ENCODE results near the gene ACSM2A. TPM values are rescaled to one million over a fixed set of nuclear protein-coding genes. Genes with fewer than 3 reads are reported as not detected.
A peak's percentile ranks its signal among the peaks of the same experiment; 100 is the strongest.
"Not testable (repeated sequence)": the region's sequence is repeated elsewhere in the genome, so short reads cannot be mapped to it uniquely, and the experiment has no call there.

Gene ACSM2A
- total RNA-seq, 1 donor from 2014 or later: not detected

DNA sequence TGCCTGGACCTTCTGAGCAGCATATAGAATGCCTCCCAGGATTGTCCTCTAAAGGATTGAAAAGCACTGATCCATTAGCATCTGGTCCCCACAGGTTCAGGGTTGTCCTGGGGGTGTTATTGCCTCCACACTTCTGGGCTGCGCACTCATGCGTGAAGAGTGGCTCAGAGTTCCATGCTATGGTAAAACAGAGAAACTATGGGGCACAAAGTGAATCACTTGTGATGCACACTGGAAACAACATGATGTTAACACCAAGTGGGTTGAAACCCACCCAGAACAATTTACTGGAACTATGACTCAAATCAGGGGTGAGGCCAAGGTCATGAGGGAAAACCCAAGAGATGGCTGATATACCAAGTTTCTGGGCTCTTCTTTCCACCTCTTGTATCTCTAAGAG is 18.6 kb downstream of the ACSM2A start:
- not testable (repeated sequence) for H3K27ac Mint-ChIP-seq (ENCODE audit: unreplicated experiment); H3K36me3 Mint-ChIP-seq (ENCODE audit: low read depth, unreplicated experiment); H3K4me1 Mint-ChIP-seq (ENCODE audit: unreplicated experiment); H3K4me3 Mint-ChIP-seq (ENCODE audit: unreplicated experiment); H3K9me3 Mint-ChIP-seq (ENCODE audit: unreplicated experiment); DNase-seq (ENCODE audit: low spot score); H3K27me3 Mint-ChIP-seq (ENCODE audit: unreplicated experiment)

DNA sequence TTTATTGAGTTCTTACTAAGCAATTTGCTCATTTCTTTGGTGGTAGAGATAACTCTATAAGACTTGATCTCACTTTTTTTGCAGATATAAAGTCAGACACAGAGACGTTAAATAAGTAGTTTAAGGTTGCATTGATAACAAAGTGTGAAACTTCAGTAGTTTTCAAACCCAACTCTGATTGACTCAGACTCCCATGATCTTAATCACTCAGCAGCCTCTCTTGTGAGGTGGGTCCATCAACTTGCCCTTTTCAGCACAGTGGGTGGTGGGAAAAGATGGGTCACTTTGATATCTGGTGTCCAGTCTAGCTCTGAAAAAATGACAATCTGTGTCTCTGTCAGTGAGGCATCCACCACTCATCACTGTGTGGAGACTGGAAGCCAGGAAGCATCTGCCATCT is 19.4 kb downstream of the ACSM2A start:
- not testable (repeated sequence) for H3K27me3 Mint-ChIP-seq (ENCODE audit: unreplicated experiment); H3K9me3 Mint-ChIP-seq (ENCODE audit: unreplicated experiment); H3K4me1 Mint-ChIP-seq (ENCODE audit: unreplicated experiment); H3K36me3 Mint-ChIP-seq (ENCODE audit: low read depth, unreplicated experiment); H3K4me3 Mint-ChIP-seq (ENCODE audit: unreplicated experiment); H3K27ac Mint-ChIP-seq (ENCODE audit: unreplicated experiment); DNase-seq (ENCODE audit: low spot score)

DNA sequence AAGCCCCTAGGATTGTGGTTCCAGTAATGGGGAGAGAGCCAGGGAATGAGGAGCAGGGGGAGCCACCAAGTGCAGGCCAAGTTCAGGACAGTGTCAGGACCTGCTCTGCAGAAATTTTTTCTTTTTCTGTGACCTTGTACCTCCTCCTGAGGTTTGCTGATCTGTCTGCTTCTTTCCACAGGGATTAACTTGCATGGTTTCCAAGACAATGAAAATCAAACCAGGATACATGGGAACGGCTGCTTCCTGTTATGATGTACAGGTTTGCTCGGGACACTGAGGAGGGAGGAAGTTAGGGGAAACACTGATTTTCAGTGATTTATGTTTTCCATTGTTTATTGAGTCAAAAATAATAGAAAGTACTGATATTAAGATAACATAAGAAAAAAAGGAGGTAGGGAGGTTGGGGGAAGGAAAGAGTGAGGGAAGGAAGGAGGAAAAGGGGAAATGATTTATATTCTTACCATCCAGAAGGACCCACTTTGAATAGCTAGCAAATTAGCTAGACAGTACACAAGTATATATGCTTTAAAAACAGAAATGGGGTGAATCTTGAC is 25.9 kb downstream of the ACSM2A start:
- not testable (repeated sequence) for H3K4me3 Mint-ChIP-seq (ENCODE audit: unreplicated experiment); H3K27me3 Mint-ChIP-seq (ENCODE audit: unreplicated experiment); H3K9me3 Mint-ChIP-seq (ENCODE audit: unreplicated experiment); DNase-seq (ENCODE audit: low spot score); H3K36me3 Mint-ChIP-seq (ENCODE audit: low read depth, unreplicated experiment)
- Mint-ChIP-seq H3K27ac (ENCODE audit: unreplicated experiment) (peak overlapping the region; percentile 99), H3K4me1 (ENCODE audit: unreplicated experiment) (peaks cover 22% of the 10 kb centered on the region)

DNA sequence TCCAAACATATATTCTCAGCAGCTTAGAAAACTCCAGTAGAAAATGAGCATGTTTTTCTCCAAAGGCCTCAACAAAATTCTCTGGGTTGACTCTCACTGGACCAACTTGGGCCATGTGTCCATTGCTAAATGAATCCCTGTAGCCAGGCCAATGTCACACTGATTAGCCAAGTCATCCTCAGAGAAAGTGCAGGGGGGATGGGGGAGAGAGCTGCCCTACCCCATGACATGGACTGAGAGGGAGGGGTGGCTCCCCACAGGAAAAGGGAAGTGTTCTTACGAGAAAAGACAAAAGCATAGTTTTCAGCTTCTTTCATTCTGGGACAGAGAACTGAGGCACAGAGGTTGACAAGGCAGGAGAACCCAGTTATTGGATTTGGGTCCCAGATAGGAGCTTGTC is 32.7 kb downstream of the ACSM2A start:
- H3K27ac Mint-ChIP-seq (ENCODE audit: unreplicated experiment); H3K36me3 Mint-ChIP-seq (ENCODE audit: low read depth, unreplicated experiment); H3K4me1 Mint-ChIP-seq (ENCODE audit: unreplicated experiment); H3K27me3 Mint-ChIP-seq (ENCODE audit: unreplicated experiment); DNase-seq (ENCODE audit: low spot score); H3K9me3 Mint-ChIP-seq (ENCODE audit: unreplicated experiment); H3K4me3 Mint-ChIP-seq (ENCODE audit: unreplicated experiment): not testable (repeated sequence)

DNA sequence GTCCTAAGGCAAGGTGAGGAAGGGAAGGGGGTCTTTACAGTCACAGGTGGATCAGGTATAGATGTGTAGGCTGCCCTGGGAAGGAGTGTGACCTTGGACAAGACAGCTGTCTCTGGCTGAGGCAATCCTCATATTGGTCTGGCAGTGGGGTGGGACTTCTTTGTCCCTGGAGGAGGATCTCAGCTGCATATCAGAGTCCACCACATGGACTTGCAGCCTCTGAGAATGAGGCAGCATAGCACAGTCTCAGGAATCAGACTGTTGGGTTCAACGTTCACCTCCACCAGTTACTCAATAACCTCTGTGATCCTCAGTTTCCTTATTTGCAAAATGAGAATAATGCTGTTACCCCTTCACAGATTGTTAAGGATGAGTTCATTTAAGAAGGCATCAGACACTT is 33.4 kb downstream of the ACSM2A start:
- TF ChIP-seq, protein P1, sequence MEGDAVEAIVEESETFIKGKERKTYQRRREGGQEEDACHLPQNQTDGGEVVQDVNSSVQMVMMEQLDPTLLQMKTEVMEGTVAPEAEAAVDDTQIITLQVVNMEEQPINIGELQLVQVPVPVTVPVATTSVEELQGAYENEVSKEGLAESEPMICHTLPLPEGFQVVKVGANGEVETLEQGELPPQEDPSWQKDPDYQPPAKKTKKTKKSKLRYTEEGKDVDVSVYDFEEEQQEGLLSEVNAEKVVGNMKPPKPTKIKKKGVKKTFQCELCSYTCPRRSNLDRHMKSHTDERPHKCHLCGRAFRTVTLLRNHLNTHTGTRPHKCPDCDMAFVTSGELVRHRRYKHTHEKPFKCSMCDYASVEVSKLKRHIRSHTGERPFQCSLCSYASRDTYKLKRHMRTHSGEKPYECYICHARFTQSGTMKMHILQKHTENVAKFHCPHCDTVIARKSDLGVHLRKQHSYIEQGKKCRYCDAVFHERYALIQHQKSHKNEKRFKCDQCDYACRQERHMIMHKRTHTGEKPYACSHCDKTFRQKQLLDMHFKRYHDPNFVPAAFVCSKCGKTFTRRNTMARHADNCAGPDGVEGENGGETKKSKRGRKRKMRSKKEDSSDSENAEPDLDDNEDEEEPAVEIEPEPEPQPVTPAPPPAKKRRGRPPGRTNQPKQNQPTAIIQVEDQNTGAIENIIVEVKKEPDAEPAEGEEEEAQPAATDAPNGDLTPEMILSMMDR (IDR thresholded peaks at IDR 0.05; ENCODE audit: unreplicated experiment): no peak
- H3K4me3 Mint-ChIP-seq (ENCODE audit: unreplicated experiment): no peak overlapping the region
- no peak overlapping the region for H3K27ac Mint-ChIP-seq (ENCODE audit: unreplicated experiment)
- no peak for DNase-seq (ENCODE audit: low spot score)
- no peaks in the 10 kb centered on the region for H3K4me1 Mint-ChIP-seq (ENCODE audit: unreplicated experiment)
- H3K36me3 Mint-ChIP-seq (ENCODE audit: low read depth, unreplicated experiment): no peaks in the 10 kb centered on the region
- no peaks in the 10 kb centered on the region for H3K27me3 Mint-ChIP-seq (ENCODE audit: unreplicated experiment)
- no peaks in the 10 kb centered on the region for H3K9me3 Mint-ChIP-seq (ENCODE audit: unreplicated experiment)

DNA sequence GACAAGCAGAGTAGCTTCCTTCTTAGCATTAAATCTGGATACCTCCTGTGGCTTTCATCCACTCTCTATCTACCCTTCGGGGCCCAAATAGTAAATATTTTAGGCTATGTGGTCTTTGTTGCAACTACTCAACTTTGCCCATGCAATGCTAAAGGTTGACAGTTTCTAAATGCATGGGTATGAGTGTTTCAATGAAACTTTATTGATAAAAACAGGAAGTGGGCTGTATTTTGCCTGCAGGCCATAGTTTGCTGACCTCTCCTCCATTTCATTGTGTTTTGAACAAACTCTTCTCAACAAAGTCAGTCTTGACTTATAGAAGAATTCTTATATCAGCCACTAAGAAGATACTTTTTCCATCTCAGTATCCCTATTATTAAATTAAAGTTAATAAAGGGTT is 34.1 kb downstream of the ACSM2A start:
- Mint-ChIP-seq H3K9me3 (ENCODE audit: unreplicated experiment) (no peaks in the 10 kb centered on the region), H3K27me3 (ENCODE audit: unreplicated experiment) (no peaks in the 10 kb centered on the region), H3K36me3 (ENCODE audit: low read depth, unreplicated experiment) (no peaks in the 10 kb centered on the region), H3K4me1 (ENCODE audit: unreplicated experiment) (no peaks in the 10 kb centered on the region), H3K4me3 (ENCODE audit: unreplicated experiment) (no peak overlapping the region), H3K27ac (ENCODE audit: unreplicated experiment) (no peak overlapping the region)
- TF ChIP-seq, protein P1 (IDR thresholded peaks at IDR 0.05; ENCODE audit: unreplicated experiment): no peak
- no peak for DNase-seq (ENCODE audit: low spot score)

DNA sequence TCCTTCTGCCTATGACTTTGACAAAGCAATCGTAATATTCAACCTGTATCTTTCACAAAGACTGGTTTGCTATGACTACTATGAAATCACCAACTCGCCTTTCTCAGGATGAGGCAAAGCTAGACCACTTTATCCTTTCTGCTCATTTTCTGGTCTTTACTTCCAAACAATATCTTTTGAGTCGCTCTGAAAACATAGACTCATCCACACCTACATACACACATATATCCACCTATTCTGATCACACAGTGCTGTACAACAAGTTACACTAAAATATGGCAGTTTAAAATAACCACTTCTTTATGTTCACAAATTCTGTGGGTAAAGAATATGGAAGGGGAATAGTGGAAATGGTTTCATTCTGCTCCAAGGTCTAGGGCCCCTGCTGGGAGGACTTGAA is 39.7 kb downstream of the ACSM2A start:
- H3K4me1 Mint-ChIP-seq (ENCODE audit: unreplicated experiment); H3K27ac Mint-ChIP-seq (ENCODE audit: unreplicated experiment); H3K27me3 Mint-ChIP-seq (ENCODE audit: unreplicated experiment); DNase-seq (ENCODE audit: low spot score); H3K9me3 Mint-ChIP-seq (ENCODE audit: unreplicated experiment); H3K36me3 Mint-ChIP-seq (ENCODE audit: low read depth, unreplicated experiment); H3K4me3 Mint-ChIP-seq (ENCODE audit: unreplicated experiment): not testable (repeated sequence)

DNA sequence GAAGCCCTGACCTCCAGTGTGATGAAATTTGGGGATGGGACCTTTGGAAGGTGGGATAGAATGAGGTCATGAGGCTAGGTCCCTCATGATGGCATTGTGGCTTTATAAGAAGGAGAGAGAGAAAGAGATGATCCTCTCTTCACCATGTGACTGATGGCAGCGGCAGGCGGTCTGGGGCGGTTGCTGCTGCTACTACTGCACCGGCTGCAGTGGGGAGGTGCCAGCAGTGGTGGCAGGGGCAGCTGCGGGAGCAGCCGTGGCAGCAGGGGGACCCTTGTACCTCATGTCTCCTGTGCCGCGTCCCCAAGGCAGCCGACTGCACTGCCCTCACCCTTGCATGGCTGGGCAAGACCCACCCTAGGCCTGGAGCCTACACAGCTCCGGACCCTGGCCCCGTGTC is 40.1 kb downstream of the ACSM2A start:
- not testable (repeated sequence) for H3K36me3 Mint-ChIP-seq (ENCODE audit: low read depth, unreplicated experiment); H3K4me3 Mint-ChIP-seq (ENCODE audit: unreplicated experiment); H3K9me3 Mint-ChIP-seq (ENCODE audit: unreplicated experiment); DNase-seq (ENCODE audit: low spot score); H3K27ac Mint-ChIP-seq (ENCODE audit: unreplicated experiment); H3K4me1 Mint-ChIP-seq (ENCODE audit: unreplicated experiment); H3K27me3 Mint-ChIP-seq (ENCODE audit: unreplicated experiment)
